COLO668 (cell line): ENCODE measurements around the gene KANSL1L.
"Not testable (repeated sequence)": the region's sequence is repeated elsewhere in the genome, so short reads cannot be mapped to it uniquely, and the experiment has no call there.

Source experiments
- DNase-seq: peaks from one replicate; lab custom pipeline; 2025; ENCODE audit not compliant: unreplicated experiment; lab: John Stamatoyannopoulos, UW

KANSL1L gene

DNA sequence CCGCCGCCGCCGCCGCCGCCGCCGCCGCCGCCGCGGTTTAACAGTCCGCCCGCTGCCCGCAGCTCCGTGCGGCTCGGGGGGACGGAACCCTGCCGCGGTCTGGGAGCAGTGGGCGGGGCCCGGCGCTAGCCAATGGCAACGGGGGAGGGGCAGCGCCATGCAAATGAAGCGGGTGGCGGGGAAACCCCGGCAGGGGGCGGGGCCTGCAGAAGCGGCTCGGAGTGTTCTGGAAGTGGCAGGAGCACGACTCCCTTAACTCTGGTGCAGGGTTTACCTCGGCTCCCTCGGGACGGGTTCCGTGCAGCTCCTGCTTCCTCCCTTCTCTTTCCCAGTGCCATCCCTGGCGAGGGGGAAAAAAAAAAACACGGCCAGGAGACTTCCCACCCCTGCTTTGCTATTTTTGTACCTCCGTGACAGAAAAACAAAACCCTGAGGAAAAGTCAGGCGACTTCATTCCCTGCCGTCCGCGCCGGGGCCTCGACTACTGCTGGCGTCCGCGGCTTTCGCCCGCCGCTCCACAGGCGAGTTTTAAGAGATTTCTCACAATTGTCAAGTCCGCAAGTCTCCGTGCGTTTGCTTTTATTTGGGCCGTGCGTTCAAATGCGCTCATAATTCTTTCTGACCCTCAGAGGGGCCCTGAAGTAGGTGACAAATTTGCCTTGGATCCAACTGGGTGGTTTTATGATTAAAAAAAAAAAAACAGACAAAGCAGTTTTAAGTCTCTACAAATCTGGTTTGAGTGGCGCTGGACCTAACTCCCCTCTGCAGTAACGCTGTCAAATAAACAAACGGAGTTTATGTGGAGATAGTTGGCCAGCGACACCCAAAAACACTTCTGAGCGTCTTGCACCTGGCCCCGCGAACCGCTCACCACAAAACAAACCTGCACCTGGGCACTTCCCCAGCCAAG lies at the start of gene KANSL1L:
Gene KANSL1L, minus strand, starts transcription at position 101 of the 910 bp plus-strand sequence. CDS start 16,827 bp downstream, outside the sequence.
- peak; percentile 99 for DNase-seq

- no peak for DNase-seq
Observed at GRCh38 chr2:210215120-210215519, 43.9 kb upstream of the KANSL1L start.

GRCh38 chr2:210210185-210210584 lies 39.0 kb upstream of the KANSL1L start:
- no peak for DNase-seq

DNA sequence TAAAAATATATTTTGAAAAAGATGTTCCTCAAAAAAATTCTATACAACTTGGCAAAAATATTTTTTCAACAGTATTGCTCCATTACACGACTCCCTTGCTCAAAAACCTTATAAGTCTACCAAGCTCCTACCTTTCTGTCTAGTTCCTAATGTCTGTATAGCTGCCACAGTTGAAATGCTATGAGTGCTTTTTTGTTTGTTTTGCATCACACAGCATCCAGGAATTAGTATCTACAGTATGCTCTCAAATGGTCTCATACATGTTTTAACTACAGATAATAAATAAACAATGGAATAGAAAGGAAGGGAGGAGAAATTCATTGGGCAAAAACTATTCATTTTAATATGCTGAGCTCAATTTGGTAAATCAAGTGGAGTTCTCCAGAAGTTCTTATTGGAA lies 36.7 kb upstream of the KANSL1L start:
- no peak for DNase-seq

DNA sequence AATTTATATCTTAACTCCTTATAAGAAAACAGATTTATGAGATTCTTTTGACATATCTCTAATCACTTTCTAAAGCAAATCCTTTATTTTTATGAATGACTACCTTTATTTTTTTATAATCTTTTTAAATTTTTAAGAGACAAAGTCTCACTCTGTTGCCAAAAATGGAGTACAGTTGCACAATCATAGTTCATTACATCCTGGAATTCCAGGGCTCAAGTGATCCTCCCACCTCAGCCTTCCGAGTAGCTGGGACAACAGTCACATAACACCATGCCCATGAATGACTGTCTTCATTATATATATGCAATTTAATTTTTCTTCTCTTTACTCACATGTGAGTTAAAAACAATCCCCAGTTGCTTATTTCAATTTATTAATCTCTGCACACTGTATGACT lies 32.3 kb upstream of the KANSL1L start:
- no peak for DNase-seq

- no peak for DNase-seq
Observed at GRCh38 chr2:210203147-210203546, 31.9 kb upstream of the KANSL1L start.

- DNase-seq, result no peak
Observed at GRCh38 chr2:210199854-210200253, 28.6 kb upstream of the KANSL1L start.

- DNase-seq, result no peak
Observed at GRCh38 chr2:210199186-210199765, 28.1 kb upstream of the KANSL1L start.

DNA sequence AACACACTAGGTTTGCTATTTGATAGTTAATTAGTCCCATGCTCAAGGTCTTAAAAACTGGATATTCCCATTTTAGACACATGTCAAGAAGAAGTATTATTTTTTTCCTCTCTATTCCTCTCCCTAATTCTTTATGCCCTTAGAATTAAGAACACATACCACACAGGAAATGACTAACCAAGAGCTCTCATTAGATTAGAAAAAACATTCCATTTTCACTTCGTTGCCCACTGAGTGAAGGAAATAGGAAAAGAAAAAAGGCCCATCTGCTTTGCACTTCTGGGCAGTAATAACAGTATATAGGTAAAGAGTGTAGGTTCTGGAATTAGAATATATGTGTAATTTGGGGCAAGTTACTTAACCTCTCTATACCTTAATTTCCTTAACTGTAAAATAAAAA lies 27.1 kb upstream of the KANSL1L start:
- DNase-seq, result no peak

DNA sequence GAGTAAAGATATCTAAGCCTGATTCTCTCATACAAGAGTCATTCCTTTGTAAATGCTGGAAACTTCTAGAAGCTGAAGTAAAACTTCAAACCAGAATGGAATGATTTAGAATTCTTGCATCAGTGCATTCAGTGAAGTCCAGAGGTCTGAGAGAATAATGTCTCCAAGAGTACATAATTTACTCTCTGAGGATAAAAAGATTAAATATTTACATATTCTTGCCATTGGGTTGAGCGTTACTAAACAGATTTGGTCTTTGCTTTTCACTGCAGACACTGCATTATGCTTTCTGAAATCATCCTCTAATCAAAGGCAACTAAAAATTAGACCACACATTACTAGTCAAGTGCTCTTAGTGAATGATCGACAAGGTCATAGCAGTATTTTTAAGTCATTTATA lies 26.5 kb upstream of the KANSL1L start:
- no peak for DNase-seq

GRCh38 chr2:210195101-210195852 lies 24.1 kb upstream of the KANSL1L start:
- DNase-seq, result no peak

GRCh38 chr2:210190345-210190744 lies 19.1 kb upstream of the KANSL1L start:
- DNase-seq, result no peak

DNA sequence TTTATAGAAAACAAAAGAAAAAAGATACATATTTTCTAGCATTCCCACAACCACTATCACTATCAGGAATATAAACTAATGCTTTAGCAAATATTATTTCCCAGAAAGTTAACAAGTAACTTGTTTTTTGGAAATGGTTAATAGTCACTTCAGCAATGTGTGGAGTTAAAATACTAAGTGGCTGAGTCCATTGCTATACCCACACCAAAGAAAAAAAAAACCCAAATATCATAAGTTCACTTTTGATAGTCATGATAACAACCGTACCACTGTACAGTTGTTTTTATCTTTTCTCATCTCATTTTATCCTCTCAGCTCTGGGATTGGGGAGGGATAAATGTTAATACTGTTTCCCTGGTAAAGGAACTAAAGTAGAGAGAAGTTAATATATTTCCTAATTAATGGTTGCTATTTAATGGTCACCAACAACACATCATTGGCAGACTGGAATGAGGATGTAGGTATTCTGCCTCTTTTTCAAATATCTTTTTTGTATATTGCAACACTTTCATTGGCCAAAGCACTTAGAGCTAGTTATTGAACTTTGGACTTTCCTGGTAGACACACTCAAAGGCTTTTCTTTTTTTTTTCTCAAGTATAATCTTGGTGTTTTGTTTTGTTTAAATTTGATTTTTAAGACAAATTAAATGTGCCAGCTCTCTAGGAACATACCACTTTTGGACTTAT lies 18.4 kb upstream of the KANSL1L start:
- DNase-seq, result no peak

DNA sequence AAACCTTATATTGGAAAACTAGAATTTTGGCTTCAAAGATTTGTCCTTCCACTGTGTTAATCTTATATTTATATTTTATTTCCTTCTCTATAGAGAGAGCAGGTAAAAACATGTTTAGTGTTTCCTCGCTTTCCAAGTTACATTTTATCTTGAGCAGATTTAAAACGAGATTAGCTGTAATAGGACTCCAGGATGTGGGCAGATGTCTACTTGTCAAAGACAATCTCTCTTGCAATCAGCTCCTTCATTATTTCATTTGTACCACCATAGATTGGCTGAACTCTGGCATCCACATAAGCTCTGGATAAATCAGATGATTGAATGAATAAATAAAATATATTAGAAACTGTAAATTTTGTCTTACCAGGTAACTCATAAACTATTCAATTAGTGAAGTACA lies 17.5 kb upstream of the KANSL1L start:
- no peak for DNase-seq

- no peak for DNase-seq
Observed at GRCh38 chr2:210188190-210188589, 17.0 kb upstream of the KANSL1L start.

GRCh38 chr2:210183936-210184335 lies 12.7 kb upstream of the KANSL1L start:
- DNase-seq, result not testable (repeated sequence)

DNA sequence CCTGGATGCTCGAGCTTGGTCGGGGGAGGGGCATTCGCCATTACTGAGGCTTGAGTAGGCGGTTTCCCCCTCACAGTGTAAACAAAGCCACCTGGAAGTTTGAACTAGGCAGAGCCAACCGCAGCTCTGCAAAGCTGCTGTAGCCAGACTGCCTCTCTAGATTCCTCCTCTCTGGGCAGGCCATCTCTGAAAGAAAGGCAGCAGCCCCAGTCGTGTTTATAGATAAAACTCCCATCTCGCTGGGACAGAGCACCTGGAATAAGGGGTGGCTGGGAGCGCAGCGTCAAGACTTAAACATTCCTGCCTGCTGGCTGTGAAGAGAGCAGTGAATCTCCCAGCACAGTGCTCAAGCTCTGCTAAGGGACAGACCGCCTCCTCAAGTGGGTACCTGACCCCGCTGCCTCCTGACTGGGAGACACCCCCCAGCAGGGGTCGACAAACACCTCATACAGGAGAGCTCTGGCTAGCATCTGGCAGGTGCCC lies 10.4 kb upstream of the KANSL1L start:
- DNase-seq, result peak; percentile 65

GRCh38 chr2:210181033-210181605 lies 9.9 kb upstream of the KANSL1L start:
- not testable (repeated sequence) for DNase-seq

DNA sequence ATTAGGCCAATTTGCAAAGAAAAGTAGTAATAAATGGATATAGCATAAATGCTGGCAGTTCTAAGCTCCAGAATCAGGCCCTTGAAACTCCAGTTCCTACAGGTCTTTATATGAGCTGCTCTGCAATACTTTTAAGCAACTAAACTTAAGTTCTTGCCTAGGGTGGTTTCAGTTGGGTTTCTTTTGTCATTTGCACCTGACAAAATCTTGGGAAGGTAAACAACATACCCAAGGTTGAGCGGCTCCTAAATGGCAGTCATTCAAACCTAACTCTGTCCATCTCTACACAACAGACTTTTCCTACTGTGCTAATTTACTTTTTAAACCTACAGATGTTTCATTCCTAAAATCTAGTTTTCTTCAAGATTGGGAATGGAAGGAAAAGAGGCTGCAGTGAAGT lies 9.3 kb upstream of the KANSL1L start:
- no peak for DNase-seq

DNA sequence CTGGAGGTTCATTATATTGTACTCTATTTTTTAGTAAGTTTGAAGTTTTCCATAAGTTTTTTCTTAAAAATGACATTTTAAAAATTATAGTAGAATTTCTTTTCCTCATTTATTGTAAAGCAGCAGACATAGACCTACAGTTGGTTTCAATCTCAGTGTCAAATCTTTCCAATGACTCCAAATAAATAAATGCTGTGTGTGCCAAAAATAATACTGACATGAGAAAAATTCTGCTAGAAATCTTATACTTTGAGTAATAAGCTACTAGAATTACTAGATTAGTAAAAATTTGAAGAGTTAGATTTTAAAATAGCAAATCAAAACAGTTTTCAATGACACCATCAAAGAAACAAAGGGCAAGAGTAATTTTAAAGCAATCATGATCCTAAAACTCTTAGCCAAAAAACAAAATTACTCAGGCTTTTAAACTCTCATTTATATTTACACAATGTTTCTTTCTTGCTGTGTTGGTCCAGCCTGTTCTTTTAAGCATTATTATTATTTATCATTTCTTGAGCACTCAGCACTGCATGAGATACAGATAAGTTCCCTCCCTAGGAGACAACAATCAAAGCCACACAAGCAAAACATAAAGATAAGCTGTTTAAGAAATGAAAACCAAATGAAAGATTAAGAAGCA lies 8.3 kb upstream of the KANSL1L start:
- DNase-seq, result no peak
